Cardiac muscle cell (in vitro differentiated cells and primary cell): ENCODE results near the gene TPO. TPM values are rescaled to one million over a fixed set of nuclear protein-coding genes. Genes with fewer than 3 reads are reported as not detected.

Experiments used
- DNase-seq, 2 donors: peaks; one replicate each; pipeline versions ENCODE4 v3.0.0 to v3.0.0-alpha.2; 2010 to 2017; ENCODE audit warnings: low read depth in 1 of 2, low spot score in 1 of 2
- H3K27ac ChIP-seq: fragments of 200-600 bp; sonication (generic); 2 replicates; pipeline ENCODE4 v1.5.1; 2016
- H3K27me3 ChIP-seq: fragments of 200-600 bp; sonication (generic); 2 replicates; pipeline ENCODE4 v1.6.0; 2016; ENCODE audit warnings: control low read depth
- H3K36me3 ChIP-seq: fragments of 200-600 bp; sonication (generic); 2 replicates; pipeline ENCODE4 v1.5.1; 2016; ENCODE audit warnings: control low read depth
- H3K4me1 ChIP-seq: fragments of 200-600 bp; sonication (generic); 2 replicates; pipeline ENCODE4 v1.8.1; 2017; ENCODE audit warnings: low read depth, mild to moderate bottlenecking, mixed run types
- H3K4me3 ChIP-seq: fragments of 200-600 bp; sonication (generic); 2 replicates; pipeline ENCODE4 v1.5.1; 2016; ENCODE audit warnings: mild to moderate bottlenecking
- H3K9me3 ChIP-seq: fragments of 200-600 bp; sonication (generic); 2 replicates; pipeline ENCODE4 v1.5.1; 2017; ENCODE audit warnings: low read depth, mild to moderate bottlenecking, control low read depth
- polyA plus RNA-seq: library from polyadenylated mRNA; unstranded; fragments of >200 nt; fragmentation: Nextera tagmentation; extraction: Ambion mirVana; gene quantifications from 2 replicates; pipeline ENCODE4 v1.2.1, GENCODE V29; 2016
- total RNA-seq: library from RNA; depleted of rRNA; stranded (reverse); fragments of >200 nt; gene quantifications from 2 replicates; pipeline ENCODE4 v1.2.3, GENCODE V29; 2016
- TF ChIP-seq, protein P1 (sequence below): IDR thresholded peaks from 2 replicates; pipeline ENCODE4 v1.5.1; 2012; ENCODE audit warnings: low read depth, mild to moderate bottlenecking, low read length

Gene TPO
- total and polyA plus RNA-seq, 2 experiments from 2014 or later, result 0.46 to 0.71 TPM

DNA sequence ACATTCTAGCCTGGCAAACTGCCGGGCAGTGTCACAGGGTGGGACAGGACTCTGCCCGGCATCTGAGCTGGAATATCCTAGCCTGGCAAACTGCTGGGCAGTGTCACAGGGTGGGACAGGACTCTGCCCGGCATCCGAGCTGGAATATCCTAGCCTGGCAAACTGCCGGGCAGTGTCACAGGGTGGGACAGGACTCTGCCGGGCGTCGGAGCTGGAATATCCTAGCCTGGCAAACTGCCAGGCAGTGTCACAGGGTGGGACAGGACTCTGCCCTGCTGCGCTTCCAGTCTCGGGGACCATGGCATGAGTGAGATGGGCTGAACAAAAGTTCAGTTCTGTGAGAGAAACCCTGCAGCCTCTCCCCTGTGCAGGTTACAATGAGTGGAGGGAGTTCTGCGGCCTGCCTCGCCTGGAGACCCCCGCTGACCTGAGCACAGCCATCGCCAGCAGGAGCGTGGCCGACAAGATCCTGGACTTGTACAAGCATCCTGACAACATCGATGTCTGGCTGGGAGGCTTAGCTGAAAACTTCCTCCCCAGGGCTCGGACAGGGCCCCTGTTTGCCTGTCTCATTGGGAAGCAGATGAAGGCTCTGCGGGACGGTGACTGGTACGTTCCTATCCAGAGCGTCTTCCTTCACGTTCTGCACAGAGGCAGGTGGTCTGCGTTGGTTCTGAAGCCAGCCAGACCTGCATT, 80.3 kb downstream of the TPO start:
- Histone ChIP-seq H3K4me1 (no peaks in the 10 kb centered on the region), H3K4me3 (no peak overlapping the region), H3K27ac (no peak overlapping the region), H3K9me3 (no peaks in the 10 kb centered on the region), H3K36me3 (no peaks in the 10 kb centered on the region), H3K27me3 (peaks cover 23% of the 10 kb centered on the region)
- DNase-seq, result no peak
- TF ChIP-seq, protein P1, sequence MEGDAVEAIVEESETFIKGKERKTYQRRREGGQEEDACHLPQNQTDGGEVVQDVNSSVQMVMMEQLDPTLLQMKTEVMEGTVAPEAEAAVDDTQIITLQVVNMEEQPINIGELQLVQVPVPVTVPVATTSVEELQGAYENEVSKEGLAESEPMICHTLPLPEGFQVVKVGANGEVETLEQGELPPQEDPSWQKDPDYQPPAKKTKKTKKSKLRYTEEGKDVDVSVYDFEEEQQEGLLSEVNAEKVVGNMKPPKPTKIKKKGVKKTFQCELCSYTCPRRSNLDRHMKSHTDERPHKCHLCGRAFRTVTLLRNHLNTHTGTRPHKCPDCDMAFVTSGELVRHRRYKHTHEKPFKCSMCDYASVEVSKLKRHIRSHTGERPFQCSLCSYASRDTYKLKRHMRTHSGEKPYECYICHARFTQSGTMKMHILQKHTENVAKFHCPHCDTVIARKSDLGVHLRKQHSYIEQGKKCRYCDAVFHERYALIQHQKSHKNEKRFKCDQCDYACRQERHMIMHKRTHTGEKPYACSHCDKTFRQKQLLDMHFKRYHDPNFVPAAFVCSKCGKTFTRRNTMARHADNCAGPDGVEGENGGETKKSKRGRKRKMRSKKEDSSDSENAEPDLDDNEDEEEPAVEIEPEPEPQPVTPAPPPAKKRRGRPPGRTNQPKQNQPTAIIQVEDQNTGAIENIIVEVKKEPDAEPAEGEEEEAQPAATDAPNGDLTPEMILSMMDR, result no peak

DNA sequence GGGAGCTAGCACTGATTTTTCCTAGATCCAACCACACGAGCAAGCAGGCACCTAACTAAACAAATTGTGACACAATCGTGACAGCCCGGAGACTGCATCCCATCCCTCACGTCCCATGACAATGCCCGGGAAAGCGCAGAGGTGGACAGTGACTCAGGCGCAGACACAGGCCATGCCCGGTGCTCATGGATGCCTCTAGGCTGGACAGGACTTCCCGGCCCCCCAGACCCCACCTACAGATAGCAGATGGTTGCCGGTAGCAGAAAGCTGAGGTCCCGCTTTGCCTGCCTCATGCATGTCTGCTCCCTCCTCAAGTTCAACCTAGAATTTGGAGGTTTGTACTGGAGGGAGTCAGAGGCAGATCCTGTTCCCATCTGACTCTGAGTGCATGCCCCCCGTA, 81.0 kb downstream of the TPO start:
- no peak for DNase-seq
- TF ChIP-seq, protein P1, result no peak
- no peaks in the 10 kb centered on the region for H3K36me3 ChIP-seq
- H3K9me3 ChIP-seq, result no peaks in the 10 kb centered on the region
- H3K4me3 ChIP-seq, result no peak overlapping the region
- no peak overlapping the region for H3K27ac ChIP-seq
- peaks cover 23% of the 10 kb centered on the region for H3K27me3 ChIP-seq
- no peaks in the 10 kb centered on the region for H3K4me1 ChIP-seq

DNA sequence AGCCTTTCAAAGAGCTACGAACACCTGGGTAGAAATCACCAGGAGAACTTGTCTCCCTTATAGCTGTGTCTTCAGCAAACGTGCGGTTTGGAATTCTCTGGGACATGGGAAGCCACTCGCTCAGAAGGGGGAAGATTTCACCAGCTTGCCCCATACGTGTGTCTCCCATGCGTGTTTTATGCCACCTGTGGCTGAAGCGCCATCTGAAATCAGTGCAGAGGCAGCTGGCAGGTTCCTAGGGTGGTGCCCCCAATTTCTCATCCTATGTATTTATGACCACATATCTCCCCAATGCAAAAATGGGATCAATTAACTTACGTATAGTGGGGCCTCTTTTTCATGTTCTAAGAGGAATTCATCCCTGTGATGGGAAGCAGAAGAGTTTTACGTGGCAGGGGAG, 81.6 kb downstream of the TPO start:
- Histone ChIP-seq H3K27ac (no peak overlapping the region), H3K4me1 (no peaks in the 10 kb centered on the region), H3K27me3 (peaks cover 23% of the 10 kb centered on the region), H3K9me3 (no peaks in the 10 kb centered on the region), H3K36me3 (no peaks in the 10 kb centered on the region), H3K4me3 (no peak overlapping the region)
- TF ChIP-seq, protein P1, result no peak
- no peak for DNase-seq

DNA sequence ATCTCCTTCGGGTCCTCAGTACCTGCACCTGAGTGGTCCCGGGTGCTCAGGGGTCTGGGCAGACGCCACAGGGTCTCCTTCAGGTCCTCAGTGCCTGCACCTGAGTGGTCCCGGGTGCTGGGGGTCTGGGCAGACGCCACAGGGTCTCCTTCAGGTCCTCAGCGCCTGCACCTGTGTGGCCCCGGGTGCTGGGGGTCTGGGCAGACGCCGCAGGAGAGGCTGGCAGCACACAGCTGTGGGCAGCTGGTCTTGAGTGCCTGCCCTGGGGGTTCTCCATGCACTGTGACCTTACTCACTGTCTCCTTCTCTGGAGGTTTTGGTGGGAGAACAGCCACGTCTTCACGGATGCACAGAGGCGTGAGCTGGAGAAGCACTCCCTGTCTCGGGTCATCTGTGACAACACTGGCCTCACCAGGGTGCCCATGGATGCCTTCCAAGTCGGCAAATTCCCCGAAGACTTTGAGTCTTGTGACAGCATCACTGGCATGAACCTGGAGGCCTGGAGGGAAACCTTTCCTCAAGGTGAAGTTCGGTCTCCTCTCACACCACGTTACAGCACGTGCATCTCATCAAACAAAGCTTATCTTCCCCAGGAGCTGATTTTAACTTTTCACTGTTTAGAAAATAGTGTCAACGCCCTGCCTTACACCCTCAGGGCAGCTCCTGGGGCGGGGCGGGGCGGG, 82.6 kb downstream of the TPO start:
- no peak for DNase-seq
- H3K27ac ChIP-seq, result no peak overlapping the region
- H3K9me3 ChIP-seq, result no peaks in the 10 kb centered on the region
- no peaks in the 10 kb centered on the region for H3K36me3 ChIP-seq
- H3K4me1 ChIP-seq, result no peaks in the 10 kb centered on the region
- TF ChIP-seq, protein P1, result no peak
- H3K27me3 ChIP-seq, result peaks cover 20% of the 10 kb centered on the region
- H3K4me3 ChIP-seq, result no peak overlapping the region

DNA sequence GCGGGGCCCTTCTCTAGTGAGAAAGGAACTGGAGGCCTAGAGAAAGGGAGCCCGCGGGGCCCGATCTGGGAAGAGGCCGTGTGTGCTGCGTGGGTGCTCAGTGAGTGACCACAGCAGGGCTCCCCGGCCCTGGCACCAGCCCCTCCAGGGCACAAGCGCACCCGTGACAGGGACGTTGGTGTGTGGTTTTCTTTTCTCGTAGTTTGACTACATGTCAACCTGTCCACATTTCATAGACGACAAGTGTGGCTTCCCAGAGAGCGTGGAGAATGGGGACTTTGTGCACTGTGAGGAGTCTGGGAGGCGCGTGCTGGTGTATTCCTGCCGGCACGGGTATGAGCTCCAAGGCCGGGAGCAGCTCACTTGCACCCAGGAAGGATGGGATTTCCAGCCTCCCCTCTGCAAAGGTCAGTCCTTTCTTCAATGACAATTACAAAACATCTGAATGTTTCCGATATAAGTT, 83.1 kb downstream of the TPO start:
- Histone ChIP-seq H3K36me3 (no peaks in the 10 kb centered on the region), H3K4me3 (no peak overlapping the region), H3K27ac (no peak overlapping the region), H3K27me3 (peaks cover 19% of the 10 kb centered on the region), H3K4me1 (no peaks in the 10 kb centered on the region), H3K9me3 (no peaks in the 10 kb centered on the region)
- TF ChIP-seq, protein P1, result no peak
- no peak for DNase-seq
